GM21737 (cell line): ENCODE measurements around the gene CCRL2.

Source experiments
- ATAC-seq: cut with Tn5 transposase; IDR thresholded peaks from one replicate; pipeline ENCODE4 v1.9.1; 2021; ENCODE audit warnings: mild to moderate bottlenecking, moderate library complexity; ENCODE audit not compliant: unreplicated experiment

CCRL2 gene

GRCh38 chr3:46406788-46407611 lies at the start of gene CCRL2, which contains the start of gene CCR5AS:
Gene CCRL2 (plus strand): TSS chr3:46407259. CDS start chr3:46408080, 821 bp downstream.
Gene CCR5AS (minus strand): TSS chr3:46407066.
- ATAC-seq = peak; percentile 60

DNA sequence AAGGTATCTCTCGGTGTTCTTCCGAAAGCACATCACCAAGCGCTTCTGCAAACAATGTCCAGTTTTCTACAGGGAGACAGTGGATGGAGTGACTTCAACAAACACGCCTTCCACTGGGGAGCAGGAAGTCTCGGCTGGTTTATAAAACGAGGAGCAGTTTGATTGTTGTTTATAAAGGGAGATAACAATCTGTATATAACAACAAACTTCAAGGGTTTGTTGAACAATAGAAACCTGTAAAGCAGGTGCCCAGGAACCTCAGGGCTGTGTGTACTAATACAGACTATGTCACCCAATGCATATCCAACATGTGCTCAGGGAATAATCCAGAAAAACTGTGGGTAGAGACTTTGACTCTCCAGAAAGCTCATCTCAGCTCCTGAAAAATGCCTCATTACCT lies 48.6 kb upstream of the CCRL2 start:
- no peak for ATAC-seq

DNA sequence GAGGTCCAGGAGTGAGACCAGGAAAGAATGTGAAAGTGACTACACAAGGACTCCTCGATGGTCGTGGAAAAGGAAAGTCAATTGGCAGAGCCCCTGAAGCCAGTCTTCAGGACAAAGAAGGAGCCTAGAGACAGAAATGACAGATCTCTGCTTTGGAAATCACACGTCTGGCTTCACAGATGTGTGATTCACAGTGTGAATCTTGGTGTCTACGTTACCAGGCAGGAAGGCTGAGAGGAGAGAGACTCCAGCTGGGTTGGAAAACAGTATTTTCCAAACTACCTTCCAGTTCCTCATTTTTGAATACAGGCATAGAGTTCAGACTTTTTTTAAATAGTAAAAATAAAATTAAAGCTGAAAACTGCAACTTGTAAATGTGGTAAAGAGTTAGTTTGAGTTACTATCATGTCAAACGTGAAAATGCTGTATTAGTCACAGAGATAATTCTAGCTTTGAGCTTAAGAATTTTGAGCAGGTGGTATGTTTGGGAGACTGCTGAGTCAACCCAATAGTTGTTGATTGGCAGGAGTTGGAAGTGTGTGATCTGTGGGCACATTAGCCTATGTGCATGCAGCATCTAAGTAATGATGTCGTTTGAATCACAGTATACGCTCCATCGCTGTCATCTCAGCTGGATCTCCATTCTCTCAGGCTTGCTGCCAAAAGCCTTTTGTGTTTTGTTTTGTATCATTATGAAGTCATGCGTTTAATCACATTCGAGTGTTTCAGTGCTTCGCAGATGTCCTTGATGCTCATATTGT lies 47.1 kb upstream of the CCRL2 start:
- no peak for ATAC-seq

- ATAC-seq = no peak
Observed at GRCh38 chr3:46360907-46361306, 46.2 kb upstream of the CCRL2 start.

DNA sequence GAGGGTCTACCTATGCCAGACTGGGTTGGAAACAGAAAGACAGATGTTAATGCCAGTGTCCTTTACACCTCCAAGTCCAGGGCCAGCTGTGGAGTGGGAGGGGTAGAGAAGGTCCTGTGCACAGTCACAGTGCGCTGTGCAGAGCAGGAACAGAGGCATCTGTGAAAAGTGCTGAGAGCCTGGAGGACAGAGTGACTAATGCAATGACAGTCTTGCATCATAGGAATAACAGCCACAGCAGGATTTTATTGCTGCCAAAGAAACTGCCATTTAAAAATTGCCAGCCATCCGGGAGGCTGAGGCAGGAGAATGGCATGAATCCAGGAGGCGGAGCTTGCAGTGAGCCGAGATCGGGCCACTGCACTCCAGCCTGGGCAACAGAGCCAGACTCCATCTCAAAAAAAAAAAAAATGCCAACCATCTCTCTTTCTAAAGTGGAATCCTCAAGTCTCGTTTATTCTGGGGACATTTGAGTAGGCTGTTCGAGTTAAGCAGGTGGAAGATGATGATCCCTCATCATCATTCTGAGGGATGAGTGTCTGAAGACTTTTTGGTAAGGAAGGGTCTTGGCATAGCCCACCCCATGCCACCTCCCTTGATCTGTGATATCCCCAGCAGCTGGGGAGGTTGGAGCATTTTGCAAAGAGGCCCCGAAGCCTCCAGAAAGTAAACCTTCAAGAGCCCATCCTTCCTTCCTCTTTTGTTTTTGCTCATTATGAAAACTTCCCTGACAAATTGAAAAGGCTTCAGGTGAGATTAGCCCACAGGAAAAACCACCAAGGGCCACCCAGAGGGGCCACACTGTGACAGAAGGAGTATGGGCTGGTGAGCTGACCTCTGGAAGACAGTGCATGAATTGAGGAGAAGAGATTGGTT lies 45.4 kb upstream of the CCRL2 start:
- ATAC-seq = no peak

DNA sequence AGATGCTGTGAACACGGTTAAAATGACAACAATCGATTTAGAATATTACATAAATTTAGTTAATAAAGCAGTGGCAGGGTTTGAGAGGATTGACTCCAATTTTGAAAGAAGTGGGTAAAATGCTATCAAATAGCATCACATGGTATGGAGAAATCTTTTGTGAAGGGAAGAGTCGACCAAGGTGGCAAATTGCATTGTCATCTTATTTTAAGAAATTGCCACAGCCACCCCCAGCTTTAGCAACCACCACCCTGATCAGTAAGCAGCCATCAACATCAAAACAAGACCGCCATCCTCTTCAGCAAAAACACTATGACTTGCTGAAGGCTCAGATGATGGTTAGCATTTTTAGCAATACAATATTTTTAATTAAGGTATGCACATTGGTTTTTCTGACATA lies 42.0 kb upstream of the CCRL2 start:
- ATAC-seq = no peak

DNA sequence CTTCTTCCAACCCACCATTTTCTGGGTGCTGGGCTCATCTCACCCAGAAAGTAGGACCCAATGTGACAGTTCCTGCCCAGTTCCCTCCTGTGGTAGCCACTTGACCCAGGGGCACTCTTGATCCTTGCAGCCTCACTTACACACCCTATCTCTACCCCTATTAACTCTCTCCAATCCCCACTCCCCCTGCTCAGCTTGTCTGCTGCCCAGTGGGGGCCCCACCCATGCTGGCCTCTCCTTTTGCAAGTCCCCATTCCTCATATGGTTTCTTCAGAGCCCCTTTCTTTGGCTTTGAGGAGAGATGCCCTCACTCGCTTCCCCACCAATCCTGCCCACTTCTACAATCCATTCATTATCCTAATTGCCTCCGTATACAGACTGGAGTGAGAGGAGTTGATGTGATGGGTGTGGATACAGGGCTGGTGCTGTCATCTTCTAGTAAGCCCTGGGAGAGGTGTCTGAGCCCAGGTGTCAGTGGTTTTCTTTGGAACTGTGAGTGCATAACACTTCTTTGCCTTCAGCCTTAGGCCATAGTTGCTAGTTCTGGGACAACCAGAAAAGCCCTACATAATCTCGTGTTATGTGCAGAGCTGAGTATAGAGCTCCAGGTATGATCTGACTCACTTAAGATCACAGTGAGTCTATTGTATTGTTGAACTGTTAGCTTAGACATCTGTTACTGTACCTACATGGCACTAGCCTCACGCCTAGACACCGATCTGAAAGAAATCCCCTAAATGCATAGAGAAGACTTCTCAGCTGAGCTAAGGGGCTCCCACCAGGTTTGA lies 41.1 kb upstream of the CCRL2 start:
- ATAC-seq = no peak

DNA sequence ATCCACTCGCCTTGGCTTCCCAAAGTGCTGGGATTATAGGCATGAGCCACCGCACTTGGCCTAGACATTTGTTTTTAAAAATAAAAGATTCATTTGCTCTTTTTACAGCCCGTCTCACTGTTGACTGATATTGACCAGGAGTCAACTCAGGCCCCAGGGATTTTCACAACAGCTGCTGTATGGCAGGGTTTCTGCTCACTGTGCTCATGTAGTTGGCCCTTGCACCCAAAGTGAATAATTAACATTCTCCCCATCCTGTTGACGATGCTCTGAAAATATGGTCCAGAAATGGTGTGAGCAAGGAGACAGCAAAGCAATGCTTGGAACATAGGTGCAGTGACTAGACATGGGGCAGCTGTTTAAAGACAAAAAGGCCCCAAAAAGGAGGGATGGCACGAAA lies 39.2 kb upstream of the CCRL2 start:
- ATAC-seq = no peak

GRCh38 chr3:46368569-46368968 lies 38.5 kb upstream of the CCRL2 start:
- ATAC-seq = no peak

DNA sequence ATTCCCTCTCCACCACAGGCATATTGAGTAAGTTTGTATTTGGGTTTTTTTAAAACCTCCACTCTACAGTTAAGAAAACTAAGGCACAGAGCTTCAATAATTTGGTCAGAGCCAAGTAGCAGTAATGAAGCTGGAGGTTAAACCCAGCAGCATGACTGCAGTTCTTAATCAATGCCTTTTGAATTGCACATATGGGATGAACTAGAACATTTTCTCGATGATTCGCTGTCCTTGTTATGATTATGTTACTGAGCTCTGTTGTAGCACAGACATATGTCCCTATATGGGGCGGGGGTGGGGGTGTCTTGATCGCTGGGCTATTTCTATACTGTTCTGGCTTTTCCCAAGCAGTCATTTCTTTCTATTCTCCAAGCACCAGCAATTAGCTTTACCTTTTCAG lies 37.9 kb upstream of the CCRL2 start:
- ATAC-seq = no peak

GRCh38 chr3:46369675-46370132 lies 37.4 kb upstream of the CCRL2 start:
- no peak for ATAC-seq

GRCh38 chr3:46370839-46371518 lies 36.1 kb upstream of the CCRL2 start, which contains the start of gene CCR5:
Gene CCR5 (plus strand): TSS chr3:46370946. CDS start chr3:46372903, 1,957 bp downstream.
- no peak for ATAC-seq

GRCh38 chr3:46371519-46372340 lies 35.3 kb upstream of the CCRL2 start:
- ATAC-seq = no peak

- no peak for ATAC-seq
Observed at GRCh38 chr3:46372492-46373359, 34.3 kb upstream of the CCRL2 start.

DNA sequence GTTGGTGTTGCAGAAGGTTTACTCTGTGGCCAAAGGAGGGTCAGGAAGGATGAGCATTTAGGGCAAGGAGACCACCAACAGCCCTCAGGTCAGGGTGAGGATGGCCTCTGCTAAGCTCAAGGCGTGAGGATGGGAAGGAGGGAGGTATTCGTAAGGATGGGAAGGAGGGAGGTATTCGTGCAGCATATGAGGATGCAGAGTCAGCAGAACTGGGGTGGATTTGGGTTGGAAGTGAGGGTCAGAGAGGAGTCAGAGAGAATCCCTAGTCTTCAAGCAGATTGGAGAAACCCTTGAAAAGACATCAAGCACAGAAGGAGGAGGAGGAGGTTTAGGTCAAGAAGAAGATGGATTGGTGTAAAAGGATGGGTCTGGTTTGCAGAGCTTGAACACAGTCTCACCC lies 32.3 kb upstream of the CCRL2 start:
- no peak for ATAC-seq

DNA sequence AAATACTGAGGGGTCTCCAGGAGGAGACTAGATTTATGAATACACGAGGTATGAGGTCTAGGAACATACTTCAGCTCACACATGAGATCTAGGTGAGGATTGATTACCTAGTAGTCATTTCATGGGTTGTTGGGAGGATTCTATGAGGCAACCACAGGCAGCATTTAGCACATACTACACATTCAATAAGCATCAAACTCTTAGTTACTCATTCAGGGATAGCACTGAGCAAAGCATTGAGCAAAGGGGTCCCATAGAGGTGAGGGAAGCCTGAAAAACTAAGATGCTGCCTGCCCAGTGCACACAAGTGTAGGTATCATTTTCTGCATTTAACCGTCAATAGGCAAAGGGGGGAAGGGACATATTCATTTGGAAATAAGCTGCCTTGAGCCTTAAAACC lies 31.8 kb upstream of the CCRL2 start:
- no peak for ATAC-seq

DNA sequence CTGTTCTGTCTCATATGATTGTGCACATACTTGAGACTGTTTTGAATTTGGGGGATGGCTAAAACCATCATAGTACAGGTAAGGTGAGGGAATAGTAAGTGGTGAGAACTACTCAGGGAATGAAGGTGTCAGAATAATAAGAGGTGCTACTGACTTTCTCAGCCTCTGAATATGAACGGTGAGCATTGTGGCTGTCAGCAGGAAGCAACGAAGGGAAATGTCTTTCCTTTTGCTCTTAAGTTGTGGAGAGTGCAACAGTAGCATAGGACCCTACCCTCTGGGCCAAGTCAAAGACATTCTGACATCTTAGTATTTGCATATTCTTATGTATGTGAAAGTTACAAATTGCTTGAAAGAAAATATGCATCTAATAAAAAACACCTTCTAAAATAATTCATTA lies 31.2 kb upstream of the CCRL2 start:
- no peak for ATAC-seq

DNA sequence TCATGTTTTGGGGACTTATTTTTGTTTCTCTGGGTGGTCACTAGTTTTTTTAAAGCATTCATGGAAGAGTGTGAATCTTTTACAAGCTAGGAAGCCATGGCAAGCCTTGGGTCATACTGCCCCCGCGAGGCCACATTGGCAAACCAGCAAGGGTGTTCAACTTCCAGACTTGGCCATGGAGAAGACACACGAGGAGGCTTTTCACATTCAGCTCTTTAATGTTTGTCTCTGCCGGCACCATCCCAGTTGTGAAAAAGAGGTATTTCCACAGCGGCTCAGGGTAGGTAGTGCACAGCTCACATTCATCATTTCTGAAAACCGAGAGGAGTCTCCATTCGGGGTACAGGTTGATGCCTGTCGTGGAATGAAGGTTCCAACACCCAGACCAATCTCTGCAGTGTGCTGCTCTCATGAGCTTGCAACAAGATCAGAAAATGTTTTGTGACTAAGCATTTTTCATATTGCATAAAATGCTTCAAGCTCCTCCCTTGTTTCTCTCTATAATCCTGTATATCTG lies 28.6 kb upstream of the CCRL2 start:
- no peak for ATAC-seq
